Neural progenitor cell (in vitro differentiated cells): ENCODE measurements around the gene IFT122.

Source experiments
- EZH2 ChIP-seq: fragments of 200-600 bp; sonication (generic); IDR thresholded peaks from 2 replicates; pipeline ENCODE4 v1.6.1; 2017; ENCODE audit warnings: antibody characterized with exemption, mild to moderate bottlenecking, moderate library complexity
- TF ChIP-seq, protein P1 (sequence below): fragments of 200-600 bp; sonication (generic); IDR thresholded peaks from 2 replicates; pipeline ENCODE4 v1.5.1; 2017; ENCODE audit warnings: antibody characterized with exemption, mild to moderate bottlenecking

DNA sequence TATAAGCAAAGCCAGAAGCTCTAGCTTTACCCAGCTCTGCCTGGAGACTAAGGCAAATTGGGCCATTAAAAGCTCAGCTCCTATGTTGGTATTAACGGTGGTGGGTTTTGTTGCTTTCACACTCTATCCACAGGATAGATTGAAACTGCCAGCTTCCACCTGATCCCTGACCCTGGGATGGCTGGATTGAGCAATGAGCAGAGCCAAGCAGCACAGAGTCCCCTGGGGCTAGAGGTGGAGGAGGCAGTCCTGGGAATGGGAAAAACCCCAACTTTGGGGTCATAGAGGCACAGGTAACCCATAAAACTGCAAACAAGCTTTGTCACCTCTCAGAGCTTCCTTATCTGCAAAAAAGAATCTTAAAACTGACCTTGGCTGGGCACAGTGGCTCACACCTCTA is 95.1 kb downstream of the IFT122 start:
- no peak for TF ChIP-seq EZH2
- TF ChIP-seq, protein P1, sequence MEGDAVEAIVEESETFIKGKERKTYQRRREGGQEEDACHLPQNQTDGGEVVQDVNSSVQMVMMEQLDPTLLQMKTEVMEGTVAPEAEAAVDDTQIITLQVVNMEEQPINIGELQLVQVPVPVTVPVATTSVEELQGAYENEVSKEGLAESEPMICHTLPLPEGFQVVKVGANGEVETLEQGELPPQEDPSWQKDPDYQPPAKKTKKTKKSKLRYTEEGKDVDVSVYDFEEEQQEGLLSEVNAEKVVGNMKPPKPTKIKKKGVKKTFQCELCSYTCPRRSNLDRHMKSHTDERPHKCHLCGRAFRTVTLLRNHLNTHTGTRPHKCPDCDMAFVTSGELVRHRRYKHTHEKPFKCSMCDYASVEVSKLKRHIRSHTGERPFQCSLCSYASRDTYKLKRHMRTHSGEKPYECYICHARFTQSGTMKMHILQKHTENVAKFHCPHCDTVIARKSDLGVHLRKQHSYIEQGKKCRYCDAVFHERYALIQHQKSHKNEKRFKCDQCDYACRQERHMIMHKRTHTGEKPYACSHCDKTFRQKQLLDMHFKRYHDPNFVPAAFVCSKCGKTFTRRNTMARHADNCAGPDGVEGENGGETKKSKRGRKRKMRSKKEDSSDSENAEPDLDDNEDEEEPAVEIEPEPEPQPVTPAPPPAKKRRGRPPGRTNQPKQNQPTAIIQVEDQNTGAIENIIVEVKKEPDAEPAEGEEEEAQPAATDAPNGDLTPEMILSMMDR, result no peak
